DMS153 treated with DMSO at 0.1 percent for 48 hours (cell line): ENCODE results near the gene DMKN.
"Not testable (repeated sequence)": the region's sequence is repeated elsewhere in the genome, so short reads cannot be mapped to it uniquely, and the experiment has no call there.

Experiments
- DNase-seq: peaks from one replicate; lab custom pipeline; 2025; ENCODE audit not compliant: unreplicated experiment; lab: John Stamatoyannopoulos, UW

The DMKN gene

DNA sequence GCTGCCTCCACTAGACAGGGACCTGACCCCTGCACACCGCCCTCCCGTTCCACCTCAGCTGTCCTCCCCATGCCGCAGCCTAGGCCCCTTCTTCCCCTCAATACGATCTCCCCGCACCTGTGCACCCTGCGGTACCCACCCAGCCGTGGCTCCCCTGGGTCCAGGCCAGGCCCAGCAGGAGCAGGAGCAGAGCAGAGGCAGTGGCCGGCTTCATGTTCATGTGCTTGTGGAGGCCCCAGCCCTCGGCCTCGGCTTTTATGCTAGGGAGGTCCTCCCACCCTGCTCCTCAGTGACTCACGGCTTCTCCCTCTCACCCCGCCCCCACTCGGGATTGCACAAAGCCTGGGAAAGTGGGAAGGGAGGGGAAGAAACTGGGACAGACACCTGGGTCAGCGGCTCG, 11.8 kb downstream of the DMKN start:
- DNase-seq, result no peak

GRCh38 chr19:35500611-35501010, 12.8 kb downstream of the DMKN start:
- no peak for DNase-seq

GRCh38 chr19:35498984-35499527, 14.4 kb downstream of the DMKN start:
- DNase-seq, result no peak

DNA sequence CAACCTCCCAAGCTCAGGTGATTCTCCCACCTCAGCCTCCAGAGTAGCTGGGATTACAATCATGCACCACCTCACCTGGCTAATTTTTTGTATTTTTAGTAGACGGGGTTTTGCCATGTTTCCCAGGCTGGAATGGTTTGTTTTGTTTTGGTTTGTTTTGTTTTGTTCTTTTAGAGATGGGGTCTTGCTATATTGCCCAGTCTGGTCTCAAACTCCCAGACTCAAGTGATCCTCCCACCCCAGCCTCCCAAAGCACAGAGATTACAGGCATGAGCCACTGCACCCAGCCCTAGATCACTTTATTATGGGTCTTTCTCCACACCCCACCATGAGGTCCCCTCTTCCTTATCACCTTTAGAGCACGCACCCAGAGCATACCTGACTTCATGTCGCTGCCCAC, 15.2 kb downstream of the DMKN start:
- no peak for DNase-seq

GRCh38 chr19:35497406-35497805, 16.0 kb downstream of the DMKN start:
- DNase-seq, result no peak

DNA sequence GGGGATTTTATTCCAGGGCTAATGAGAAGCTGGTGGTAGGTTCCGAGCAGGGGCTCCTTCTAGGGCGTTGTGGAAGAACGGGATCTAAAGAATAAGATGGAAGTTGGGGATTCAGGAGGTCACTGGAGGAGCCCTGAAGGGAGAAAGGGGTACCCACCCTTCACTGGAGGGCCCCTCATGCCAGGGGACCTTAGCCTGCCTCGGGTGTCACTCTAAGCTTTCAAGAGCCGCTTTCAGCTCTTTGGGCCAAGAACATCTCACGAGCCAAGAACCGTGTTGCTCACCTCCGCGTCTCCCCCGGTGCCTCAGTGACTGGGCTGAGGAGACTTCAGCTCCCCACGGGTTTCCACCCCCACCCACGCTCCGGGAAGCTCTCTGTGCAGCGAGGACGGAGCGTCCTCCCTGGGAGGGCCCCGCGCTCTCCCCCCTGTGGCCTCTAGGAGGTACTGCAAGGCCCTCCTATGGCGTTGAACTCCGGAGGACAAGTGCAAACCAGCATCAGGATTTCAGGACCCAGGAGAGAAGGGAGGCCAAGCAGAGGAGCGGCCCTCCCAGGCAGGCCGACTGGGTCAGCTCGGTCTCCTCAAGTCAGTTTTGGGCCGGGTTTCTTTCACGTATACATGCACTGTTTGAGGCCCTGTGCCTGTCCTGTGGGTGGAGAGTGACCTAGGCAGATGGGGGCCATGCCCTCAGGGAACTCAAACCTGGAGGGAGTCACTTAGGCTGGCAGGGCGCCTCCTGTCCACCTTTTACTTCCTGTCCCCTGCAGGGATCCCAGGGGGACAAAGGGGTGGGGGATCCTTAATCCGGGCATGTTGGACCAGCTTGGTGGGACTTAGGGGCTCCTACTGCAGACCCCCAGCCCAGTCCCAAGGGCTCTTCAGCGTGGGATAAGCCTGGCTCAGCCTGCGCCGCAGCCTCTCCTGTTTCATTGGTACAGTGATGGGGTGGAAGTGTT, 18.1 kb downstream of the DMKN start:
- DNase-seq, result peak; percentile 38

DNA sequence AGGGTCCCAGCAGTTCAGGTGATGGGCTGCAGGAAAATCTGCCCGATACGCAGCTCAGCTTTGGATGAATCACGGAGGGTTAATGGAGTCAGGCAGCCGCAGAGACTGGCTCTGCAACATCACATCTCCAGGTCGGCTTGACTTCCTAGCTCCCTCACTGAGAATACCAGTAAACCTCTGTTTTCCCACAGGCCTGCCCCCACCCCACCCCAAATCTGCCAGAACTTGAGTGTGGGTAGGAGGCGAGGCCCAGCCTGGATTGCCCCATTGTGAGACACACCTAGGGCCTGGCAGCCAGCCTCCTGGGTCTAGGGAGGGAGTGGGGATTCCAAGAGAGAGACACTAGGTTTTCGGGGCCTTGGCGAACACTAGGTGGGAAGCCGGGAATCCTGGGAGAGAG, 19.5 kb downstream of the DMKN start:
- no peak for DNase-seq

DNA sequence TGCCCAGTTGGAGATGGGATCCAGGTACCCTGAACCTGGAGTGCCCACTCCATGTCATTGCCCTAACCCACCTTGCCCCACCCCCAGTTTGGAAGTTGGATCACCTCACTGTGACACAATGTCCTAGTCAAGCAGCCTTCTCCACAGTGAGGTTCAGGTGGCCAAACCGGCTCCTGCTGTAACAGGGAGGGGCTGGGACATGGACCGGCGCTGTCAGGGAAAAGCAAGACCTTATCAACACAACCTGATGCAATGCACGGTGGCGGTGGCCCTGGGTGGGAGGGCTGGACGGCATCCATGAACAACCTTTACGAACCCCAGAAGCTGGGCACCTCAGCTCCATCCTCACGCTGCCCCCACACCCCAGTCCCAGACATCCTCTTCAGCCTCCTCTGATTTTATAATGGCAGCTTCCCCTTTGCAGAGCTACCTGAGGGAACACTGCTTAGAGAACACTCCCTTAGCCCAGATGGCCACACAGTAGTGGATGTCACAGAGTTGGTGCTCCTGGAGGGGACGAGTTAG, 21.6 kb downstream of the DMKN start:
- no peak for DNase-seq

- DNase-seq, result no peak
These were observed 23.1 kb downstream of the DMKN start, which contains the start of gene KRTDAP for GRCh38 chr19:35490364-35490763. Gene KRTDAP, minus strand, starts transcription at chr19:35490464. Its CDS starts 22 bp downstream, at chr19:35490442.

GRCh38 chr19:35488677-35489076, 24.8 kb downstream of the DMKN start:
- no peak for DNase-seq

DNA sequence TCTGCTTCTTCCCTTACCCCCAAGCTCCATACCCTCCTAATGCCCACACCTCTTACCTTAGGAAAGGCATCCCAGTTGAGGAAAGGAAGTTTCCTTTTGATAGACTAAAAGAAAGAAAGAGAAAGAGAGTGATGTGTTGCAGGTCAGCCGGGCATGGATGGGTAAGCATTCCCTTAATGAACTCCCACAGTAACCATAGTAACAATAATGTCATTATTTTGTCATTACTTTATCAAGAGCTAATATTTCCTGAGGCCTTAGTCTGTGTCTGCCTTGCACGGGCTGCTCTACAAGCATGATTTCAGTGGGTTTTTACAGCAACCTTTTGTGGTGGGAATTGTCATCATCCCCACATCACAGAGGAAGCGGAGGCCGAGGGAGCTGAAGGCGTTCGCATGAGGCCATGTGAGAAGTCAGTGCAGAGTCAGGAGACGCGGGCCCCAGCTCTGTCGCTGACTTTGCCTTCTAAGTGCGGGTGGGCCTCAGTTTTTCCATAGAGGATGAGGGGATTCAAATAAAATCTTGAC, 25.7 kb downstream of the DMKN start:
- no peak for DNase-seq

- DNase-seq, result no peak
These were observed 27.2 kb downstream of the DMKN start for GRCh38 chr19:35486268-35486708.

GRCh38 chr19:35484252-35485036, 29.0 kb downstream of the DMKN start:
- no peak for DNase-seq

DNA sequence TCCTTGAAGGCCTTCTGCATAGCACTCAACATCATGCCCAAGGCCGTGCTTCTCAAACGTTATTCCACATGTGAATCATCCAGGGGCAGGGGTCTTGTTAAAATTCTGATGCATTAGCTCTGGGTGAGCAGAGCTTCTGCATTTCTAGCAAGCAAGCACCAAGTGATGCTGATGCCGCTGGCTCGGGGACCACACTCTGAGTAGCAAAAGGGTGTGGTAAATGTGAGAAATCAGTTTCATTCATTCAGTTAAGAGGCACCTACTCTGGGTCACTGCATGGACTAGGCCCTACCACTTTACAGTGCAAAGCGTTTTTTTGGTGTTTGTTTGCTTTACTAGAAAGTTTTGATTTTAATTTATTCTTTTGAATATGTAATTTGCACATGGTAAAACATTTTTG, 30.4 kb downstream of the DMKN start:
- DNase-seq, result no peak

DNA sequence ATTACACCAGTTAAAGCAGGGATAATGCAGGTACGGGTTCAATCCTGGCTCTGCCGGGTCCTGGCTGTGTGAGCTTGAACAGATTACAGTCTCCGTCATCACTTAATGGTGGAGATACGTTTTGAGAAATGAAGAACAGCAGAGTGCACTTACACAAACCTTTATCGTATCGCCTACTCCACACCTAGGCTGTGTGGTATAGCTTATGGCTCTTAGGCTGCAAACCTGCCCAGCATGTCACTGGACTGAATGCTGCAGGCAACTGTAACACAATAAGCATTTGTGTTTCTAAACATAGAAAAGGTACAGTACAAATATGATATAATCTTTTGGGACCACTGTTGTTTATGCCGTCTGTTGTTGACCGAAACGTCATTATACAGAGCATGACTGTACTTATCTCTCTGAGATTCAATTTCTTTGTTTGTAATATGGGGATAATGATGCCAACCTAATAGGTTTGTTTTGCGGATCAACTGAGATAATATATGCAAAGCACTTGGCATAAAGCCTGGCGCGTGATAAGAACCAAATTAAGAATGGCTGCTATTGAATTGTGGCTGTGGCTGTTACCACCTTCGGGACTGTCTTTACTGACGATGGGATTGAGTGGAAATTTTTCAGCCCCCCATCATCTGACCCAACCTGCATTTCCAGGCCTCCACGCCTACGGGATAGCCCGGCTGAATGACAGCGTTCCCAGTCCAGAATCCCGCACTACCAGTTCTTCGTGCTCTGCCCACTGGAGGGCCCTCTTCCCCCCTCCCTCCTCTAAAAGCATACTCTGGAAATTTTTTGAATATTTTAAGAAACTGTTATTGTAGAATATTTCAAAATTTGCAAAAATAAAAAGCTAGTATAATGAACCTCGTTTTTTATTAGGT, 34.4 kb downstream of the DMKN start:
- no peak for DNase-seq

DNA sequence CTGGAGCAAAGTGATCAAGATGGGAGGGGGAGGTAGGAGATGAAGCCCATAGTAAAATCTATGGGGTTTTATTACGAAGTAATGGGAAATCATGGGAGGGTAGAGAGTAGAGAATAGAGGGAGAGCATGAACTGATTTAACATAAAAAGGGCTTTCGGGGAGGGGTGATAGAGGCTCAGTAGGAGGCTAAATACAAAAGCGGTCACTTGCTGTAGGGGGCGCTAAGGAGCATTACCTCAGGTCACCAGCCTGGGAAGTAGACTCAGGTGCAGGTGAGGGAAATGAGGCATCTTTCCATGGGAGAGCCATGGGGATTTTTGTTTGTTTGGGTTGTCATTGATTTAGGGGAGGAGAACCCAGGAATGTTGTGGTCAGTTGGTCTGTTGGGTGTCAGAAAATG, 37.3 kb downstream of the DMKN start:
- DNase-seq, result no peak

DNA sequence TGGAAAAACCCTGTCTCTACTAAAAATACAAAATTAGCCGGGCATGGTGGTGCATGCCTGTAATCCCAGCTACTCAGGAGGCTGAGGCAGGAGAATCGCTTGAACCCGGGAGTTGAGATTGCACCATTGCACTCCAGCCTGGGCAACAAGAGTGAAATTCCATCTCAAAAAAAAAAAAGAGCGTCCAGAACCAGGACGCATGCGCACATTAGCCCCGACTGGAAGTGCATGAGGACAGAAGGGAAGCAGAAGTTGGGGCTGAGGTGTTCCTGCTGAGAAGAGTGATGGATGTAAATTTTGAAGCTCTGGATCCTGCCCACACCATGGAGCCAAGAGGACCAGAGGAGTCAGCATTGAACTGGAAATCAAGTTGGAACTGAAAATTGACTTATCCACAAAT, 38.9 kb downstream of the DMKN start:
- not testable (repeated sequence) for DNase-seq

- no peak for DNase-seq
These were observed 39.3 kb downstream of the DMKN start for GRCh38 chr19:35474104-35474503.

- DNase-seq, result no peak
These were observed 41.5 kb downstream of the DMKN start for GRCh38 chr19:35471946-35472345.

DNA sequence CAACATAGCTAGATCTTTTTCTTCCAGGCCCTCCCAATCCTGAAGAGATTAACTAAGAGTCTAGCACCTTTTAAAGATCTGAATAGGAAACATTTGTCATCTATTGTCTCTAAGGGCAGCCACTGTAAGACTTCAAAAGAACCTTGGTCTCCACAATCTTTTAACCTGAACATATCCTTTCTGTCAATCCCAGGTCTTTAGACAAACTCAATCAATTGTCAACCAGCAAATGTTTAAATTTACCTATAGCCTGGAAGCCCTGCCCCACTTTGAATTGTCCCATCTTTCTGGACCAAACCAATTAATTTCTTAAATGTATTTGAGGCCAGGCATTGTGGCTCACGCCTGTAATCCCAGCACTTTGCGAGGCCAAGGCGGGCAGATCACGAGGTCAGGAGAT, 42.4 kb downstream of the DMKN start:
- DNase-seq, result not testable (repeated sequence)
